HG03565 (cell line): ENCODE results near the gene MAPT.
"Not testable (repeated sequence)": the region's sequence is repeated elsewhere in the genome, so short reads cannot be mapped to it uniquely, and the experiment has no call there.

ENCODE experiments used
- ATAC-seq: cut with Tn5 transposase; IDR thresholded peaks from one replicate; pipeline ENCODE4 v1.9.1; 2021; ENCODE audit warnings: mild to moderate bottlenecking, moderate library complexity; ENCODE audit not compliant: unreplicated experiment

MAPT gene

DNA sequence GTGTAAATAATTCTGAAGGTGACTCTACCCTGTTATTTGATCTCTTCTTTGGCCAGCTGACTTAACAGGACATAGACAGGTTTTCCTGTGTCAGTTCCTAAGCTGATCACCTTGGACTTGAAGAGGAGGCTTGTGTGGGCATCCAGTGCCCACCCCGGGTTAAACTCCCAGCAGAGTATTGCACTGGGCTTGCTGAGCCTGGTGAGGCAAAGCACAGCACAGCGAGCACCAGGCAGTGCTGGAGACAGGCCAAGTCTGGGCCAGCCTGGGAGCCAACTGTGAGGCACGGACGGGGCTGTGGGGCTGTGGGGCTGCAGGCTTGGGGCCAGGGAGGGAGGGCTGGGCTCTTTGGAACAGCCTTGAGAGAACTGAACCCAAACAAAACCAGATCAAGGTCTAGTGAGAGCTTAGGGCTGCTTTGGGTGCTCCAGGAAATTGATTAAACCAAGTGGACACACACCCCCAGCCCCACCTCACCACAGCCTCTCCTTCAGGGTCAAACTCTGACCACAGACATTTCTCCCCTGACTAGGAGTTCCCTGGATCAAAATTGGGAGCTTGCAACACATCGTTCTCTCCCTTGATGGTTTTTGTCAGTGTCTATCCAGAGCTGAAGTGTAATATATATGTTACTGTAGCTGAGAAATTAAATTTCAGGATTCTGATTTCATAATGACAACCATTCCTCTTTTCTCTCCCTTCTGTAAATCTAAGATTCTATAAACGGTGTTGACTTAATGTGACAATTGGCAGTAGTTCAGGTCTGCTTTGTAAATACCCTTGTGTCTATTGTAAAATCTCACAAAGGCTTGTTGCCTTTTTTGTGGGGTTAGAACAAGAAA, 109.8 kb downstream of the MAPT start:
- ATAC-seq = no peak

DNA sequence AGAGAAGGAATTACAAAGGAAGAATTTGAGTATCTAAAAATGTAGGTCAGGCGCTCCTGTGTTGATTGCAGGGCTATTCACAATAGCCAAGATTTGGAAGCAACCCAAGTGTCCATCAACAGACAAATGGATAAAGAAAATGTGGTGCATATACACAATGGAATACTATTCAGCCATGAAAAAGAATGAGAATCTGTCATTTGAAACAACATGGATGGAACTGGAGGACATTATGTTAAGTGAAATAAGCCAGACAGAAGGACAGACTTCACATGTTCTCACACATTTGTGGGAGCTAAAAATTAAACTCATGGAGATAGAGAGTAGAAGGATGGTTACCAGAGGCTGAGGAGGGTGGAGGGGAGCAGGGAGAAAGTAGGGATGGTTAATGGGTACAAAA, 111.7 kb downstream of the MAPT start:
- ATAC-seq = not testable (repeated sequence)

DNA sequence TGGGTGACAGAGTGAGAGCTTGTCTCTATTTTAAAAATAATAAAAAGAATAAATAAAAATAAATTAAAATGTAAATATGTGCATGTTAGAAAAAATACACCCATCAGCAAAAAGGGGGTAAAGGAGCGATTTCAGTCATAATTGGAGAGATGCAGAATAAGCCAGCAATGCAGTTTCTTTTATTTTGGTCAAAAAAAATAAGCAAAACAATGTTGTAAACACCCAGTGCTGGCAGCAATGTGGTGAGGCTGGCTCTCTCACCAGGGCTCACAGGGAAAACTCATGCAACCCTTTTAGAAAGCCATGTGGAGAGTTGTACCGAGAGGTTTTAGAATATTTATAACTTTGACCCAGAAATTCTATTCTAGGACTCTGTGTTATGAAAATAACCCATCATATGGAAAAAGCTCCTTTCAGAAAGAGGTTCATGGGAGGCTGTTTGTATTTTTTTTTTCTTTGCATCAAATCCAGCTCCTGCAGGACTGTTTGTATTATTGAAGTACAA, 113.2 kb downstream of the MAPT start:
- no peak for ATAC-seq

DNA sequence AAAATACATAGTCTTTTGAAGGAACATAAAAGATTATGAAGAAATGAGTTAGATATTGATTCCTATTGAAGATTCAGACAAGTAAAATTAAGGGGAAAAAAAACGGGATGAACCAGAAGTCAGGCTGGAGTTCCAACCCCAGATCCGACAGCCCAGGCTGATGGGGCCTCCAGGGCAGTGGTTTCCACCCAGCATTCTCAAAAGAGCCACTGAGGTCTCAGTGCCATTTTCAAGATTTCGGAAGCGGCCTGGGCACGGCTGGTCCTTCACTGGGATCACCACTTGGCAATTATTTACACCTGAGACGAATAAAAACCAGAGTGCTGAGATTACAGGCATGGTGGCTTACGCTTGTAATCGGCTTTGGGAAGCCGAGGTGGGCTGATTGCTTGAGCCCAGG, 114.2 kb downstream of the MAPT start:
- ATAC-seq = no peak

DNA sequence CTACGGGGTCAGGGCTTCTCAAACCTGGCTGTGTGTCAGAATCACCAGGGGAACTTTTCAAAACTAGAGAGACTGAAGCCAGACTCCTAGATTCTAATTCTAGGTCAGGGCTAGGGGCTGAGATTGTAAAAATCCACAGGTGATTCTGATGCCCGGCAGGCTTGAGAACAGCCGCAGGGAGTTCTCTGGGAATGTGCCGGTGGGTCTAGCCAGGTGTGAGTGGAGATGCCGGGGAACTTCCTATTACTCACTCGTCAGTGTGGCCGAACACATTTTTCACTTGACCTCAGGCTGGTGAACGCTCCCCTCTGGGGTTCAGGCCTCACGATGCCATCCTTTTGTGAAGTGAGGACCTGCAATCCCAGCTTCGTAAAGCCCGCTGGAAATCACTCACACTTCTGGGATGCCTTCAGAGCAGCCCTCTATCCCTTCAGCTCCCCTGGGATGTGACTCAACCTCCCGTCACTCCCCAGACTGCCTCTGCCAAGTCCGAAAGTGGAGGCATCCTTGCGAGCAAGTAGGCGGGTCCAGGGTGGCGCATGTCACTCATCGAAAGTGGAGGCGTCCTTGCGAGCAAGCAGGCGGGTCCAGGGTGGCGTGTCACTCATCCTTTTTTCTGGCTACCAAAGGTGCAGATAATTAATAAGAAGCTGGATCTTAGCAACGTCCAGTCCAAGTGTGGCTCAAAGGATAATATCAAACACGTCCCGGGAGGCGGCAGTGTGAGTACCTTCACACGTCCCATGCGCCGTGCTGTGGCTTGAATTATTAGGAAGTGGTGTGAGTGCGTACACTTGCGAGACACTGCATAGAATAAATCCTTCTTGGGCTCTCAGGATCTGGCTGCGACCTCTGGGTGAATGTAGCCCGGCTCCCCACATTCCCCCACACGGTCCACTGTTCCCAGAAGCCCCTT, 115.6 kb downstream of the MAPT start:
- no peak for ATAC-seq

DNA sequence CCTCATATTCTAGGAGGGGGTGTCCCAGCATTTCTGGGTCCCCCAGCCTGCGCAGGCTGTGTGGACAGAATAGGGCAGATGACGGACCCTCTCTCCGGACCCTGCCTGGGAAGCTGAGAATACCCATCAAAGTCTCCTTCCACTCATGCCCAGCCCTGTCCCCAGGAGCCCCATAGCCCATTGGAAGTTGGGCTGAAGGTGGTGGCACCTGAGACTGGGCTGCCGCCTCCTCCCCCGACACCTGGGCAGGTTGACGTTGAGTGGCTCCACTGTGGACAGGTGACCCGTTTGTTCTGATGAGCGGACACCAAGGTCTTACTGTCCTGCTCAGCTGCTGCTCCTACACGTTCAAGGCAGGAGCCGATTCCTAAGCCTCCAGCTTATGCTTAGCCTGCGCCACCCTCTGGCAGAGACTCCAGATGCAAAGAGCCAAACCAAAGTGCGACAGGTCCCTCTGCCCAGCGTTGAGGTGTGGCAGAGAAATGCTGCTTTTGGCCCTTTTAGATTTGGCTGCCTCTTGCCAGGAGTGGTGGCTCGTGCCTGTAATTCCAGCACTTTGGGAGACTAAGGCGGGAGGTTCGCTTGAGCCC, 116.3 kb downstream of the MAPT start:
- no peak for ATAC-seq

DNA sequence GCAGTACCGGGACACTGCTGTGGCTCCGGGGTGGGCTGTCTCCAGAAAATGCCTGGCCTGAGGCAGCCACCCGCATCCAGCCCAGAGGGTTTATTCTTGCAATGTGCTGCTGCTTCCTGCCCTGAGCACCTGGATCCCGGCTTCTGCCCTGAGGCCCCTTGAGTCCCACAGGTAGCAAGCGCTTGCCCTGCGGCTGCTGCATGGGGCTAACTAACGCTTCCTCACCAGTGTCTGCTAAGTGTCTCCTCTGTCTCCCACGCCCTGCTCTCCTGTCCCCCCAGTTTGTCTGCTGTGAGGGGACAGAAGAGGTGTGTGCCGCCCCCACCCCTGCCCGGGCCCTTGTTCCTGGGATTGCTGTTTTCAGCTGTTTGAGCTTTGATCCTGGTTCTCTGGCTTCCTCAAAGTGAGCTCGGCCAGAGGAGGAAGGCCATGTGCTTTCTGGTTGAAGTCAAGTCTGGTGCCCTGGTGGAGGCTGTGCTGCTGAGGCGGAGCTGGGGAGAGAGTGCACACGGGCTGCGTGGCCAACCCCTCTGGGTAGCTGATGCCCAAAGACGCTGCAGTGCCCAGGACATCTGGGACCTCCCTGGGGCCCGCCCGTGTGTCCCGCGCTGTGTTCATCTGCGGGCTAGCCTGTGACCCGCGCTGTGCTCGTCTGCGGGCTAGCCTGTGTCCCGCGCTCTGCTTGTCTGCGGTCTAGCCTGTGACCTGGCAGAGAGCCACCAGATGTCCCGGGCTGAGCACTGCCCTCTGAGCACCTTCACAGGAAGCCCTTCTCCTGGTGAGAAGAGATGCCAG, 117.6 kb downstream of the MAPT start:
- ATAC-seq = no peak

DNA sequence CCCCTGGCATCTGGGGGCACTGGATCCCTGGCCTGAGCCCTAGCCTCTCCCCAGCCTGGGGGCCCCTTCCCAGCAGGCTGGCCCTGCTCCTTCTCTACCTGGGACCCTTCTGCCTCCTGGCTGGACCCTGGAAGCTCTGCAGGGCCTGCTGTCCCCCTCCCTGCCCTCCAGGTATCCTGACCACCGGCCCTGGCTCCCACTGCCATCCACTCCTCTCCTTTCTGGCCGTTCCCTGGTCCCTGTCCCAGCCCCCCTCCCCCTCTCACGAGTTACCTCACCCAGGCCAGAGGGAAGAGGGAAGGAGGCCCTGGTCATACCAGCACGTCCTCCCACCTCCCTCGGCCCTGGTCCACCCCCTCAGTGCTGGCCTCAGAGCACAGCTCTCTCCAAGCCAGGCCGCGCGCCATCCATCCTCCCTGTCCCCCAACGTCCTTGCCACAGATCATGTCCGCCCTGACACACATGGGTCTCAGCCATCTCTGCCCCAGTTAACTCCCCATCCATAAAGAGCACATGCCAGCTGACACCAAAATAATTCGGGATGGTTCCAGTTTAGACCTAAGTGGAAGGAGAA, 118.2 kb downstream of the MAPT start:
- no peak for ATAC-seq

DNA sequence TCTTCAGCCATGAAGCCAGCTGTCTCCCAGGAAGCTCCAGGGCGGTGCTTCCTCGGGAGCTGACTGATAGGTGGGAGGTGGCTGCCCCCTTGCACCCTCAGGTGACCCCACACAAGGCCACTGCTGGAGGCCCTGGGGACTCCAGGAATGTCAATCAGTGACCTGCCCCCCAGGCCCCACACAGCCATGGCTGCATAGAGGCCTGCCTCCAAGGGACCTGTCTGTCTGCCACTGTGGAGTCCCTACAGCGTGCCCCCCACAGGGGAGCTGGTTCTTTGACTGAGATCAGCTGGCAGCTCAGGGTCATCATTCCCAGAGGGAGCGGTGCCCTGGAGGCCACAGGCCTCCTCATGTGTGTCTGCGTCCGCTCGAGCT, 118.8 kb downstream of the MAPT start:
- no peak for ATAC-seq

DNA sequence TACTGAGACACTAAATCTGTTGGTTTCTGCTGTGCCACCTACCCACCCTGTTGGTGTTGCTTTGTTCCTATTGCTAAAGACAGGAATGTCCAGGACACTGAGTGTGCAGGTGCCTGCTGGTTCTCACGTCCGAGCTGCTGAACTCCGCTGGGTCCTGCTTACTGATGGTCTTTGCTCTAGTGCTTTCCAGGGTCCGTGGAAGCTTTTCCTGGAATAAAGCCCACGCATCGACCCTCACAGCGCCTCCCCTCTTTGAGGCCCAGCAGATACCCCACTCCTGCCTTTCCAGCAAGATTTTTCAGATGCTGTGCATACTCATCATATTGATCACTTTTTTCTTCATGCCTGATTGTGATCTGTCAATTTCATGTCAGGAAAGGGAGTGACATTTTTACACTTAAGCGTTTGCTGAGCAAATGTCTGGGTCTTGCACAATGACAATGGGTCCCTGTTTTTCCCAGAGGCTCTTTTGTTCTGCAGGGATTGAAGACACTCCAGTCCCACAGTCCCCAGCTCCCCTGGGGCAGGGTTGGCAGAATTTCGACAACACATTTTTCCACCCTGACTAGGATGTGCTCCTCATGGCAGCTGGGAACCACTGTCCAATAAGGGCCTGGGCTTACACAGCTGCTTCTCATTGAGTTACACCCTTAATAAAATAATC, 119.3 kb downstream of the MAPT start:
- ATAC-seq = no peak

DNA sequence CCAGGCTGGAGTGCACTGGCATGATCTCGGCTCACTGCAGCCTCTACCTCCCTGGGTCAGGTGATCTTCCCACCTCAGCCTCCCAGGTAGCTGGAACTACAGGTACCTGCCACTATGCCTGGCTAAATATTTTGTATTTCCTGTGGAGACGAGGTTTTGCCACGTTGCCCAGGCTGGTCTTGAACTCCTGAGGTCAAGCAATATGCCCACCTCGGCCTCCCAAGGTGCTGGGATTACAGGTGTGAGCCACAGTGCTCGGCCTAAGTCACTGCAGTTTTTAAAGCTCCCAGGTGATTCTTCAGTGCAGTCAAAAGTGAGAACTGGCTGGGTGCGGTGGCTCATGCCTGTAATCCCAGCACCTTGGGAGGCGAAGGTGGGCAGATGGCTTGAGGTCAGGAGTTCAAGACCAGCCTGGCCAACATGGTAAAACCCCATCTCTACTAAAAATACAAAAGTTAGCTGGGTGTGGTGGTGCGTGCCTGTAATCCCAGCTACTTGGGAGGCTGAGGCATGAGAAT, 125.1 kb downstream of the MAPT start:
- not testable (repeated sequence) for ATAC-seq

DNA sequence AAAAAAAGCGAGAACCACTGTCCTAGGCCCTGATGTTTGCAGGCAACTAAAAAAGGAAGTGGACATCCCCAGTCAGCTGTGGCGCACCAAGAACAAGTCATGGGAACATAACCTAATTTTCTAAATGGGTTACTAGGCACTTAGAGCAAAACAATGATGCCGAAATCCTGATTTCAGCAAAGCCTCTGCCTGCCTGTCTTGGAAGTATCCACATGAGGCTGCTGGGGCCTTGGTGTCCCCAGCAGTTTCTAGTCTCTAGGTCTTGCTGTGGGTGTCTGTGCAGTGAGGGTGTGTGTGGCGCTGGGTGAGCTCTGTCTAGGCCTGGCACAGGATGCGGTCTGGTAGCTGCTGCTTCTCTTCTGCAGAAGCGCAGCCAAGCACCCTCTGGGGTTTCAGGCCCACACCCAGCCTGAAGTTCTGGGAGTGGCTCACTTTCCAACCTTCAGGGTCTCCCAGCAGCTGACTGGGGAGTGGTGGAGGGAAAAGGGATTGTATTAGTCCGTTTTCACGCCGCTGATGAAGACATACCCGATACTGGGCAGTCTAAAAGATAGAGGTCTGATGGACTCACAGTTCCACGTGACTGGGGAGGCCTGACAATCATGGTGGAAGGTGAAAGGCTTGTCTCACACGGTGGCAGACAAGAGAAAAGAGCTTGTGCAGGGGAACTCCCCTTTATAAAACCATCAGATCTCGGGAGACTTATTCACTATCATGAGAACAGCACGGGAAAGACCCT, 125.8 kb downstream of the MAPT start:
- ATAC-seq = no peak

DNA sequence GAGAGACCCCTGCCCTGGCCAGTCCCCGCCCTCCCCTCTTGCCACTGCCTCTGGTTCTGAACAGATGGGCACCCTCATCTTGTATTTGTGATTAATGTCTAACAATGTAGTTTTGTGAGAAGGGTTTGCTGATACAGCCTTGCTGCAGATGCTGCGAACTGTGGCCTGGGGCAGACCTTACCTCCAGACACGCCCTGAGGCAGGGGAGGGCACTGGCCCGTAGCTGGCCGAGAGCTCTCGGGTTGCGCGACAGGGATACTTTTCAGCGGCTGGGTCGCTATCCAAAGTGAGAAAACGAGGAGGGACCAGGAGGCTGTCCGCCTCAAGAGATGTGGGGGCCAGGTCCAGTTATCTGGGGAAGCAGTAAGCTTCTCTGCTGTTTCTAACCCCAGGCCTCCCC, 126.6 kb downstream of the MAPT start:
- ATAC-seq = no peak

DNA sequence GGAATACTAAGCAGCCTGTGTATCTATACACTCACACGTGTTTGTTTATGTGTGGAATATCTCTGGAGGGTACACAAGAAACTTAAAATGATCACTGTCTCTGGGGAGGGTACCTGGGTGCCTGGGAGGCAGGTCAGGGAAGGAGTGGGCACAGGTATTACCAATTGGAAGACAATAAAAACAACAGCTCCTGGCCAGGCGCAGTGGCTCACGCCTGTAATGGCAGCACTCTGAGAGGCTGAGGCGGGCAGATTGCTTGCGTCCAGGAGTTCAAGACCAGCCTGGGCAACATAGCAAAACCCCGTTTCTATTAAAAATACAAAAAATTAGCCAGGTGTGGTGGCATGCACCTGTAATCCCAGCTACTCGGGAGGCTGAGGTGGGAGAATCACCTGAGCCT, 129.0 kb downstream of the MAPT start:
- not testable (repeated sequence) for ATAC-seq

DNA sequence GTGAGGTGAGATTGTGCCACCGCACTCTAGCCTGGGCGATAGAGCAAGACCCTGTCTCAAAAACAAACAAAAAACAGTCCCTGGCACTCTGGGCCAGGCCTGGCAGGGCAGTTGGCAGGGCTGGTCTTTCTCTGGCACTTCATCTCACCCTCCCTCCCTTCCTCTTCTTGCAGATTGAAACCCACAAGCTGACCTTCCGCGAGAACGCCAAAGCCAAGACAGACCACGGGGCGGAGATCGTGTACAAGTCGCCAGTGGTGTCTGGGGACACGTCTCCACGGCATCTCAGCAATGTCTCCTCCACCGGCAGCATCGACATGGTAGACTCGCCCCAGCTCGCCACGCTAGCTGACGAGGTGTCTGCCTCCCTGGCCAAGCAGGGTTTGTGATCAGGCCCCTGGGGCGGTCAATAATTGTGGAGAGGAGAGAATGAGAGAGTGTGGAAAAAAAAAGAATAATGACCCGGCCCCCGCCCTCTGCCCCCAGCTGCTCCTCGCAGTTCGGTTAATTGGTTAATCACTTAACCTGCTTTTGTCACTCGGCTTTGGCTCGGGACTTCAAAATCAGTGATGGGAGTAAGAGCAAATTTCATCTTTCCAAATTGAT, 129.5 kb downstream of the MAPT start:
- ATAC-seq = no peak

DNA sequence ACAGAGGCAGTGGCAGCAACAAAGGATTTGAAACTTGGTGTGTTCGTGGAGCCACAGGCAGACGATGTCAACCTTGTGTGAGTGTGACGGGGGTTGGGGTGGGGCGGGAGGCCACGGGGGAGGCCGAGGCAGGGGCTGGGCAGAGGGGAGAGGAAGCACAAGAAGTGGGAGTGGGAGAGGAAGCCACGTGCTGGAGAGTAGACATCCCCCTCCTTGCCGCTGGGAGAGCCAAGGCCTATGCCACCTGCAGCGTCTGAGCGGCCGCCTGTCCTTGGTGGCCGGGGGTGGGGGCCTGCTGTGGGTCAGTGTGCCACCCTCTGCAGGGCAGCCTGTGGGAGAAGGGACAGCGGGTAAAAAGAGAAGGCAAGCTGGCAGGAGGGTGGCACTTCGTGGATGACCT, 130.2 kb downstream of the MAPT start:
- ATAC-seq = no peak

DNA sequence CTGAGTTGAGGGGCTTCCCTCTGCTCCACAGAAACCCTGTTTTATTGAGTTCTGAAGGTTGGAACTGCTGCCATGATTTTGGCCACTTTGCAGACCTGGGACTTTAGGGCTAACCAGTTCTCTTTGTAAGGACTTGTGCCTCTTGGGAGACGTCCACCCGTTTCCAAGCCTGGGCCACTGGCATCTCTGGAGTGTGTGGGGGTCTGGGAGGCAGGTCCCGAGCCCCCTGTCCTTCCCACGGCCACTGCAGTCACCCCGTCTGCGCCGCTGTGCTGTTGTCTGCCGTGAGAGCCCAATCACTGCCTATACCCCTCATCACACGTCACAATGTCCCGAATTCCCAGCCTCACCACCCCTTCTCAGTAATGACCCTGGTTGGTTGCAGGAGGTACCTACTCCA, 130.7 kb downstream of the MAPT start:
- no peak for ATAC-seq

DNA sequence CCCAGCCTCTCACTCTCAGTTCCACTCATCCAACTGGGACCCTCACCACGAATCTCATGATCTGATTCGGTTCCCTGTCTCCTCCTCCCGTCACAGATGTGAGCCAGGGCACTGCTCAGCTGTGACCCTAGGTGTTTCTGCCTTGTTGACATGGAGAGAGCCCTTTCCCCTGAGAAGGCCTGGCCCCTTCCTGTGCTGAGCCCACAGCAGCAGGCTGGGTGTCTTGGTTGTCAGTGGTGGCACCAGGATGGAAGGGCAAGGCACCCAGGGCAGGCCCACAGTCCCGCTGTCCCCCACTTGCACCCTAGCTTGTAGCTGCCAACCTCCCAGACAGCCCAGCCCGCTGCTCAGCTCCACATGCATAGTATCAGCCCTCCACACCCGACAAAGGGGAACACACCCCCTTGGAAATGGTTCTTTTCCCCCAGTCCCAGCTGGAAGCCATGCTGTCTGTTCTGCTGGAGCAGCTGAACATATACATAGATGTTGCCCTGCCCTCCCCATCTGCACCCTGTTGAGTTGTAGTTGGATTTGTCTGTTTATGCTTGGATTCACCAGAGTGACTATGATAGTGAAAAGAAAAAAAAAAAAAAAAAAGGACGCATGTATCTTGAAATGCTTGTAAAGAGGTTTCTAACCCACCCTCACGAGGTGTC, 131.3 kb downstream of the MAPT start:
- no peak for ATAC-seq
